ENCODE measurements around the gene SFXN3.

DNA sequence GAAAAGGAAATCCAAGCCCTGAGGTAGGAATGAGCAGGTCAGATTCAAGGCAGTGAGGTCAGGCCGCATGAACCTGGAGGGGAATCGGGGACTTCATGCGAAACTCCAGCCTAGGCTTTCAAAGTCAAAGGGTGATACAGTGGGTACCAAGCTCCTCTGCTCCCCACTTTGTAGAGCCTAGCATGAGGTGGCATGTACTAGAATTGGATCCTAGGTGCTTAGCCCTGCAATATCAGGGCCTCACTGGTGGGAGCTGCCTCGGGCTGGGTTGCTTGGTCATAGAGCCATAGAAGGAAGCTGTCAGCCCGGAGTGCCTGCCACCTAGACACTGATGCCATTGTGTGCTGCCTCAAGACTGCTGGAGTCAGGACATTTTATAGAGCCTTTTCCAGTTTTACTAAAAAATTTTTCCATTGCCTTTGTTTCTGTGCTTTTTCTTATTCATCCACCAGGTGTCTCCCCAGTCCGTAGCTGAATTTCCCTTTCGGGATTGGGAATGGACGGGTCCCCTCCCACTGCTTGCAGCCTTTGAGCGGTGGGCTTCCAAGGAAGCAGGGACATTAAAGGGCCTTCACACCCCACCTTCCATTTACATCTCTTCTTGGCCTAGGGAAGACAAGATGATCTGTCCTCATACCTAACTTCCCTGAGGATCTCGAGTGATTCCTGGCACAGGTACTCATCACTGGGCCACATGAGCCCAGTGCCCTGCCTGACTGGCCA is 36.9 kb upstream of the SFXN3 start:
- TF ChIP-seq, protein P1, sequence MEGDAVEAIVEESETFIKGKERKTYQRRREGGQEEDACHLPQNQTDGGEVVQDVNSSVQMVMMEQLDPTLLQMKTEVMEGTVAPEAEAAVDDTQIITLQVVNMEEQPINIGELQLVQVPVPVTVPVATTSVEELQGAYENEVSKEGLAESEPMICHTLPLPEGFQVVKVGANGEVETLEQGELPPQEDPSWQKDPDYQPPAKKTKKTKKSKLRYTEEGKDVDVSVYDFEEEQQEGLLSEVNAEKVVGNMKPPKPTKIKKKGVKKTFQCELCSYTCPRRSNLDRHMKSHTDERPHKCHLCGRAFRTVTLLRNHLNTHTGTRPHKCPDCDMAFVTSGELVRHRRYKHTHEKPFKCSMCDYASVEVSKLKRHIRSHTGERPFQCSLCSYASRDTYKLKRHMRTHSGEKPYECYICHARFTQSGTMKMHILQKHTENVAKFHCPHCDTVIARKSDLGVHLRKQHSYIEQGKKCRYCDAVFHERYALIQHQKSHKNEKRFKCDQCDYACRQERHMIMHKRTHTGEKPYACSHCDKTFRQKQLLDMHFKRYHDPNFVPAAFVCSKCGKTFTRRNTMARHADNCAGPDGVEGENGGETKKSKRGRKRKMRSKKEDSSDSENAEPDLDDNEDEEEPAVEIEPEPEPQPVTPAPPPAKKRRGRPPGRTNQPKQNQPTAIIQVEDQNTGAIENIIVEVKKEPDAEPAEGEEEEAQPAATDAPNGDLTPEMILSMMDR (conservative IDR thresholded peaks at IDR 0.05): peak; percentile 65
- TF ChIP-seq EZH2 (IDR thresholded peaks at IDR 0.05; ENCODE audit: low read depth): no peak

Data from PC-9 (cell line).